HG03066 (cell line): ENCODE results near the gene P2RX5.
"Not testable (repeated sequence)": the region's sequence is repeated elsewhere in the genome, so short reads cannot be mapped to it uniquely, and the experiment has no call there.

ENCODE experiments used
- ATAC-seq: cut with Tn5 transposase; IDR thresholded peaks from one replicate; pipeline ENCODE4 v1.9.1; 2021; ENCODE audit warnings: low read depth; ENCODE audit not compliant: unreplicated experiment

The P2RX5 gene

GRCh38 chr17:3695723-3696411 lies at the start of gene P2RX5:
P2RX5 (minus strand) TSS chr17:3696155; CDS start chr17:3696005, 150 bp downstream.
- ATAC-seq = no peak

DNA sequence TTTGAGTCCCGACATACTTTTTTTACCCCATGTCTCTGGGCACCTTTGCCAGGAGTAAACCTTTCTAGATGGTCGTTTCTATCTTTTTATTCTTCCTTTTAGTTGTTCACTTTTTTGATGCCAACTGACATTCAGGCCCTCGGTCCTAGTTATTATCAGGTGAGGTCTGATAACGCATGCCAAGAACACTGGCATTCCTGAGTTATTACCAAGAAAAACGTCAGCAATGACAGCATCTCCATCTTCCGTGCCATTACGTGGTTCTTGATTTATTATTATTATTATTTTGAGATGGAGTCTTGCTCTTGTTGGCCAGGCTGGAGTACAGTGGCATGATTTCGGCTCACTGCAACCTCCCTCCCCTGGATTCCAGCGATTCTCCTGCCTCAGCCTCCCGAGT lies 49.1 kb upstream of the P2RX5 start:
- ATAC-seq = no peak

DNA sequence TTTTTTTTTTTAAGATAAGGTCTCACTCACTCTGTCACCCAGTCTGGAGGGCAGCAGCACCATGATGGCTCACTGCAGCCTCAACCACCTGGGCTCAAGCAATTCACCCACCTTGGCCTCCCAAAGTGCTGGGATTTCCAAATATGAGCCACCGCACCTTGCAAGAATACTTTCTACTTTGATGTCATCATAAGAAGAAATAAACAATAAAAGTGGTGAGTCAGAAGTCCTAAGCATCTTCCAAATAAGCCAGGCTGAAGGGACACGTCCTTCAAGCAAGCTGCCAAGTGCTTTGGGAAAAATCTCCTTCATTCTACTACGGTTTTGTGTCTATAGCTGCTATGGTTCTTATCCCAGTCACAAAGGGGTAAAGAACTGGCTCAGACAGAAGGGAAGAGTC lies 48.1 kb upstream of the P2RX5 start:
- no peak for ATAC-seq

- ATAC-seq = no peak
These were observed 44.7 kb upstream of the P2RX5 start for GRCh38 chr17:3740611-3741073.

DNA sequence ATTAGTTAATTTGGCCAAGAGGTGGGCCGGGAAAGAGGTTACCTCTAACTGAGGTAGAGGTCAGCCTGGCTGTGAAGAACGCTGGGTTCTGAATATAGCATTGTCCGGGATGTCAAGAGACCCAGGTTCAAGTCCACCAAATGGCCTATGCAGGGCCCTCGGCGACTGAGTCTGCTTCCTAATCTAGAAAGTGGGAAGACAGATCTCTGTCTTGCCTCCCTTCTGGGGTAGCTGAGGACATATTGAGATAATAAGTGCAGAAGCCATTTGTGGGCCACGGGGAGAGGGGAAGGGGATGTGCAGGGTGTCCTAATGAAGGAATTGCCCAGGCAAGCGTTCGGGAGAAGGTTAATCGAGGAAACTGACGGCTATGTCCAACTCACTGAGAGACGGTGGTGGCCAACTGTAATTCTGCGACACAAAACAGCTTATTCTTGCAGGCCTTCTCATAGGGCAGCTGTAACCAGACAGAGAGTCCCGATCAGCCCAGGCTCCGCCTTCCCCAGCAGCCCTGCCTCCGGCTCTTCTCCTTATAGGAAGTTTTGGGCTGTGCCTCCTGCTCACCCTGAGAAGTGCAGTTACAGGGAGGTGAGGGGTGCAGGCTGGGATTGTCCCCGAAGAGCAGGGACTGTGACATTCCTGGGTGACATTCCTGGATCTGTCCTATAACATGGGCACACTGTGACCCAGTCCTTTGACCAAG lies 43.6 kb upstream of the P2RX5 start:
- ATAC-seq = no peak

DNA sequence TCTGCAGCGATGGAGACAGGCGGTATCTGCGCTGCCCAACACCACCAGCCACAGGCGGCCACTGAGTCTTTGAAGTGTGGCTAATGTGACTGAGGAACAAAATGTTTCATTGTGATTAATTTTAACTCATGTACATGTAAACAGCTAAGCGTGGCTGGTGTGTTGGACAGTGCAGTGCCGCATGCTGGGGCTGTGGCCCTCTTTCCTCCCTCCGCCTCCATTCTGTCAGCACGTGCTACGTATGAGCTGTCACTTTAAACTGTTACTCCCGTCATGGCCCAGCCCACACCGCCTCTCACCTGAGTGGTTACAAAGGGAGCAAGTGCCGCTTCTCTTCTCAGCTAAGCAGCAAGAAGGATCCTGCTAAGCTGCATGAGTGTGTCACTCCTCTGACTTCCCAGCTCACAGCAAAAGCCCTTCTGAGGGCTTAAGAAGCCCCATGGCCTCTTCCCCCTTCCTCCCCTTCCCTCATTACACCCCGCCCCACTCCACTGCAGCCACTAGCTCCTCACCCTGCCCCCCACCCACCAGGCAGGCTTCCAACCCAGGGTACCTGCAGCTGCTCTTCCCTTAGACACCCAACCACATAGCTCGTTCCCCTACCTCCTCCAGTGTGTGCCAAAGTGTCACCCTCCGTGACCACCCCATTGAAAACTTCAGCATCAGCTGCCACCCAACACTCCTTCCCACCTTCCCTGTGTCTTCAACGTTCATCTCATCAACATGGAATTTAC lies 42.8 kb upstream of the P2RX5 start:
- no peak for ATAC-seq

DNA sequence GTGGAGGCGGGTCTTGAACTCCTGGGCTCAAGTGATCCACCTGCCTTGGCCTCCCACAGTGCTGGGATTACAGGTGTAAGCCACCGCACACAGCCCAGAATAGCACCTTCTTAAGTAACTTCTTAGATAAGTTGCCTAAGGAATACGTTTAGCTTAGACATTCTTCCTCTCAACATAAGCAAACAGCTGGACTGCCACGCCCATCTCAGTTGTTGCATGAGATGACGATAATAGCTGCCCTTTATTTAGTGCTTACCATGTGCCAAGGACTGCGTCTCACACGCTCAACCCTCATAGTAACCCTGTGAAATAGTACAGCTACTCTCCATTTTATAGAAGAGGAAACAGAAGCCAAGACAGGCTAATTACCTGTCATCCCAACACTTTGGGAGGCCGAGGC lies 39.6 kb upstream of the P2RX5 start:
- ATAC-seq = no peak

- ATAC-seq = not testable (repeated sequence)
These were observed 38.9 kb upstream of the P2RX5 start for GRCh38 chr17:3734911-3735276.

DNA sequence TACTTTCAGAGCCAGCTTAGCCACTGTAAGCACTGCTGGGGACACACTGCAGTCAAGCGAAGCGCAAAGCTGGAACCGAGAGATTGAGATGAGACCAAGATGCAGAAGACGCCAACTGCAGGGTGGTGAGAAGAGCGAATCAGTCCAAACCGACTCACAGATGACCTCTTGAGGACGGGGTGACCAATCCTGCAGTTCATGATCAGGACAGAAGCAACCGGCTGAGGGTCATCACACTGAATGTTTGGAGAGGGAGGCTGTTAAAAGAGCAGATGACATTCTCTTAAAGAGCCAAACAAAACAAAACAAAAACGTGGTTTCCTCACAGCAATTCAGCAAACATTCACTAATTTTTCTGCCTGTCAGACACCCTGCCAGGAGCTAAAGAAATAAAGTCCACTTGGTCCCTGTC lies 36.3 kb upstream of the P2RX5 start:
- ATAC-seq = peak; percentile 73

DNA sequence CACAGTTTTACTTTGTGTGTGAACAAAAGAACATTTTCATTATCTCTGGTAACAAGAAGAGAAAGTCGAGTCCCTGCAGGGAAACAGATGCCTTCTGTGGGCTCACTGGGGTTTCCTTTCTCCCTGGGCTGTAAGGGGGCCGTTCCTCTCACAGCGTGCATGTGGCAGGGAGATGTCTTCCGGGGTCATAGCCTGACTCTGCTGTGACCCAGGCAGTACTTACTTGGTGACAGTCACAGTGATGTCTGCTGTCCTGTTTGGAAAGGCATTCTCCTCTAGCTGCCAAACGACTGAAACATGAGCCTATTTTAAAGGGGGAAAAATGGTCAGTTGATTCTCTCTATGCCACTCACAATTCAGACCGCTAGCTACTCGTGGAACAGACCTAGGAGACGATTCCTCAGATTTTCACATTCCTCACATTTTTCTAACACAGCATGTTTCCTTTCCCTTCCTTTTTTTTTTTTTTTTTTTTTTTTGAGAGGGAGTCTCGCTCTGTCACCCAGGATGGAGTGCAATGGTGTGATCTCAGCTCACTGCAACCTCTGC lies 35.0 kb upstream of the P2RX5 start:
- ATAC-seq = no peak

- no peak for ATAC-seq
These were observed 33.9 kb upstream of the P2RX5 start for GRCh38 chr17:3729881-3730280.

GRCh38 chr17:3728099-3728498 lies 32.1 kb upstream of the P2RX5 start:
- ATAC-seq = not testable (repeated sequence)

DNA sequence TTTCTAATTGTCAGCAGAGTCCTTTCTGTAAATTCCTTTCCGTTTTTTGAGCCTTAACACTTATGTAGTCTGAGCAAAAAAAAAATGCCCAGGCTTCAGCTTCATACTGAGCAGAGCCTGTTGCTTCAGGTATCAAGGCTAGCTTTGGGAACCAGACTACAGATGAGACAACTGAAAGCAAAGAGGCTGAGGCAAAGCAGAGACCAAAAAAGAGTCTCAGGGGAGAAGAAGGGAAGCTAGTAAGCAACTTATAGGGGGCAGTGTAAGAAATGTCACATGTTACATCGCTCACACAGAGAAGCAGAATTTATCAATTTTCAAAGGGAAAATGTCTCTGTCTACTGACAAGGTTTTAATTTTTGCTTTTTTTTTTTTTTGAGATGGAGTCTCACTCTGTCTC lies 31.1 kb upstream of the P2RX5 start:
- no peak for ATAC-seq

- ATAC-seq = peak; percentile 11
These were observed 28.6 kb upstream of the P2RX5 start for GRCh38 chr17:3724378-3725077.

- peak; percentile 73 for ATAC-seq
These were observed 27.8 kb upstream of the P2RX5 start, which contains the start of gene HASPIN for GRCh38 chr17:3723556-3724377. HASPIN (plus strand) TSS chr17:3723903; CDS start chr17:3723936, 33 bp downstream.

- ATAC-seq = no peak
These were observed 27.2 kb upstream of the P2RX5 start for GRCh38 chr17:3723188-3723555.

DNA sequence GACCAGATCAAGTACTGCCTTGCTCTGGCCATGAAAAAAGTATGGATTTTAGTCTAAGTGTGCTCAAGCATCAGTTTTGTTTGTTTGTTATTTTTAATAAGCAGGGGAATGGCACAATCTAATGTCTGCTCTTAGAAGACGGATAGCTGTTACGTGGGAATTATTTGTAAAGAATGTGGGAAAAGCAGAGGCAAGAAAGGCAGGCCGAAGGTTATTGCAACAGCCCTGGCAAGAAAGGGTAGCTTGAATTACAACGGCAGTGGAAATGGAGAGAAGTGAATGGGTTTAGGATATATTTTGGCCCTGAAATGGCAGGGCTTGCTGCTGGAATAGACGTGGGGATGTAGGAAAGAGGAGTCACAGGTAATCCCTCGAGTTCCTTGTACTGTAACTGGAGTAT lies 26.8 kb upstream of the P2RX5 start:
- no peak for ATAC-seq

DNA sequence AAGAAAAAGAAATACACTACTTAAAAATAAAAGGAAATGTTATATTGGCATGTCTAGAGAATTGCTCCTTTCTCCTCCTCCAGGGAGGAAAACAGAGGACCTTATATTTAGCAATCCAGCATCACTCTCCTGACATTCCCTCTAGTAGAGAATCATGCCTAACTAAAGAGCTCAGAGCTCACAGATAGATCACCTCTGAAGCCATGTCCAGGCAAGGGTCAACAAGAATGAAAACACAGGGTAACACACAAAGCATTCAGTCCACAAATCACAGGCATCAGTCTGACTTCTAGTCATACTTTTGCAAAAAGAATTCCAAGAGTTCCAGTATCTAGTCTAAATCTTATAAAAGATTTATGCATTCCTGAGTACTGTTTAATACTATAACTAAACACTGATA lies 23.3 kb upstream of the P2RX5 start:
- no peak for ATAC-seq

DNA sequence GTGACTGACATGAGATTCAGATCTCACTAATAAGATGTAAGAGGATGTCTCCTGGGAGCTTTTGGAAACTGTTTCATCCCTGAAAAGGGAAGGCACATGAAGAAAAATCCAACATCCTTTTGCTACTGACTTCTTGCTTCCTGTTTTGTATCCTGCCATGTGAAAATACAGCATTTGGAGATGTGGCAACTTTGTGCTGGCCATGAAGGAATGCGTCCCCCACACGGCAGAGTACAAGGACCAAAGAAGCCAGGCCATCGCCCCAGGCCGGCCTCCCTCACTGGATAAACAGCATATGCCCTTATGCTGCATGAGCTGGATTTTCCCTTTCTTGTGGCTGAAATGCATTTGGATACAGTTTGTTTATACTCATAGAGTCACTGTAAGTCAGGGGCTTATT lies 22.2 kb upstream of the P2RX5 start:
- no peak for ATAC-seq

DNA sequence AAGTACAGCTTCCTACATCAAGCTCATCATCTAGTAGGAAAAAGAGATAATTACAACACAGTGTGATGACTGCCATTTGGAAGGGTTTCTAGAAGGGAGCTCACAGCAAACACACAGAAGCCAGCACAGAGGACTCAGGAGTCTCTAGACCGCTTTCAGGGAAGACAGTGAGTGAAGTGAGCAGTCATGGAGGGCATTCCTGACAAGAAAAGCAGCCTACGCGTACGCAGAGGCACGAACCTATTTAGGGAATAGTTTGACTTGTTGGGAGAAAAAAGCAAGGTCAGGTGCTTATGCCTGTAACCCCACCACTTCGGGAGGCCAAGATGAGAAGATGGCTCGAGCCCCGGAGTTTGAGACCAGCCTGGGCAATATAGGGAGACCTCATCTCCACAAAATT lies 19.3 kb upstream of the P2RX5 start:
- ATAC-seq = no peak
